Calu3 (cell line): ENCODE data around the gene DRAP1. TPM values are rescaled to one million over a fixed set of nuclear protein-coding genes. Genes with fewer than 3 reads are reported as not detected.

Experiments
- BruUV-seq: library from RNA; stranded (reverse); fragments of 400-500 nt; replicated peaks from 2 replicates; lab custom pipeline; 2021; lab: Mats Ljungman, UMichigan
- CTCF ChIA-PET: fragments of 300-600 bp; sonication (Branson Sonifier 250); formaldehyde crosslinking; loops from one replicate; lab custom pipeline; 2022; ENCODE audit warnings: antibody characterized with exemption; lab: Charles Lee
- DNase-seq: peaks from one replicate; pipeline ENCODE4 v3.0.0; 2022
- H3K27ac Mint-ChIP-seq: one replicate; pipeline ENCODE4 v1.8.0; 2022; ENCODE audit warnings: mixed read lengths; ENCODE audit not compliant: unreplicated experiment
- H3K27me3 Mint-ChIP-seq: one replicate; pipeline ENCODE4 v1.8.0; 2022; ENCODE audit warnings: mixed read lengths; ENCODE audit not compliant: unreplicated experiment
- H3K36me3 Mint-ChIP-seq: one replicate; pipeline ENCODE4 v1.8.0; 2022; ENCODE audit warnings: mild to moderate bottlenecking, moderate library complexity, mixed read lengths; ENCODE audit not compliant: insufficient read depth, unreplicated experiment
- H3K4me1 Mint-ChIP-seq: one replicate; pipeline ENCODE4 v1.8.0; 2022; ENCODE audit warnings: mild to moderate bottlenecking, low read depth, mixed read lengths; ENCODE audit not compliant: unreplicated experiment
- H3K4me3 Mint-ChIP-seq: one replicate; pipeline ENCODE4 v1.8.0; 2022; ENCODE audit warnings: mild to moderate bottlenecking, low read depth, moderate library complexity, mixed read lengths; ENCODE audit not compliant: unreplicated experiment
- H3K9me3 Mint-ChIP-seq: one replicate; pipeline ENCODE4 v1.8.0; 2022; ENCODE audit warnings: low read depth, mixed read lengths; ENCODE audit not compliant: unreplicated experiment
- intact Hi-C: fragments of 100-400 bp; cut with micrococcal nuclease; formaldehyde crosslinking; loops from one replicate; pipeline ENCODE4 v1.10.0; 2022; ENCODE audit not compliant: unreplicated experiment
- total RNA-seq: library from RNA; stranded (reverse); gene quantifications from 2 replicates; pipeline ENCODE4 v1.2.3, GENCODE V29; 2022
- TF ChIP-seq, protein P1 (sequence below): fragments of 200-600 bp; IDR thresholded peaks from one replicate; pipeline ENCODE4 v1.8.0; 2022; ENCODE audit warnings: antibody characterized with exemption; ENCODE audit not compliant: unreplicated experiment

Gene DRAP1
- total RNA-seq, 1 experiment from 2014 or later, result 114 TPM

GRCh38 chr11:65954771-65955170 lies 35.5 kb downstream of the DRAP1 start:
- CTCF ChIA-PET, result no interaction called here
- no peaks in the 10 kb centered on the region for H3K36me3 Mint-ChIP-seq
- DNase-seq, result no peak
- H3K27me3 Mint-ChIP-seq, result no peaks in the 10 kb centered on the region
- H3K4me1 Mint-ChIP-seq, result no peaks in the 10 kb centered on the region
- H3K27ac Mint-ChIP-seq, result no peak overlapping the region
- H3K4me3 Mint-ChIP-seq, result no peak overlapping the region
- BruUV-seq, result no TSS peak
- TF ChIP-seq, protein P1, sequence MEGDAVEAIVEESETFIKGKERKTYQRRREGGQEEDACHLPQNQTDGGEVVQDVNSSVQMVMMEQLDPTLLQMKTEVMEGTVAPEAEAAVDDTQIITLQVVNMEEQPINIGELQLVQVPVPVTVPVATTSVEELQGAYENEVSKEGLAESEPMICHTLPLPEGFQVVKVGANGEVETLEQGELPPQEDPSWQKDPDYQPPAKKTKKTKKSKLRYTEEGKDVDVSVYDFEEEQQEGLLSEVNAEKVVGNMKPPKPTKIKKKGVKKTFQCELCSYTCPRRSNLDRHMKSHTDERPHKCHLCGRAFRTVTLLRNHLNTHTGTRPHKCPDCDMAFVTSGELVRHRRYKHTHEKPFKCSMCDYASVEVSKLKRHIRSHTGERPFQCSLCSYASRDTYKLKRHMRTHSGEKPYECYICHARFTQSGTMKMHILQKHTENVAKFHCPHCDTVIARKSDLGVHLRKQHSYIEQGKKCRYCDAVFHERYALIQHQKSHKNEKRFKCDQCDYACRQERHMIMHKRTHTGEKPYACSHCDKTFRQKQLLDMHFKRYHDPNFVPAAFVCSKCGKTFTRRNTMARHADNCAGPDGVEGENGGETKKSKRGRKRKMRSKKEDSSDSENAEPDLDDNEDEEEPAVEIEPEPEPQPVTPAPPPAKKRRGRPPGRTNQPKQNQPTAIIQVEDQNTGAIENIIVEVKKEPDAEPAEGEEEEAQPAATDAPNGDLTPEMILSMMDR, result no peak
- intact Hi-C loops, result no loop called here
- H3K9me3 Mint-ChIP-seq, result no peaks in the 10 kb centered on the region

DNA sequence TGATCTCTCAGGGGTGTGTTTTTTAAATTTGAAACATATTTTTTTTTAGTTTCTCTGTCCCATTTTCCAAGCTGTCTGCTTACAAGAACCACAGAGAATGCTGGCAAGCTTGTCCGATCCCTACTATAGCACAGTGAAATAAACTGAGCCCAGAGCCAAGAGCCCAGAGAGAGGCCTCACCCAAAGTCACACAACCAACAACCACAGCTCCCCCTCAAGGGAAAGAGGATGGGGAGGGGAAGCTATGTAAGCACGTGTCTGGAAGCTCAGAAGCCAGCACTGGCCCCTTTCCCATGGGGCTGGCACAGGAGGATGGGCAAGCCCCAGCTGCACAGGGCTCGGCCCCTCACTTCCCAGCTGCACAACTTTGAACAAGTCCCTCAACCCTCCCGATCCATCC lies 39.1 kb downstream of the DRAP1 start:
- Mint-ChIP-seq H3K9me3 (no peaks in the 10 kb centered on the region), H3K27ac (no peak overlapping the region), H3K4me3 (no peak overlapping the region), H3K27me3 (no peaks in the 10 kb centered on the region), H3K4me1 (peaks cover 14% of the 10 kb centered on the region), H3K36me3 (peaks cover 30% of the 10 kb centered on the region)
- TF ChIP-seq, protein P1, result no peak
- no TSS peak for BruUV-seq
- no peak for DNase-seq
- intact Hi-C loops, result no loop called here
- CTCF ChIA-PET, result interaction anchor here (0.7 kb wide), 1 partner anchor 53 kb away, joined by 3 read pairs; no protein-coding TSS in a partner anchor

DNA sequence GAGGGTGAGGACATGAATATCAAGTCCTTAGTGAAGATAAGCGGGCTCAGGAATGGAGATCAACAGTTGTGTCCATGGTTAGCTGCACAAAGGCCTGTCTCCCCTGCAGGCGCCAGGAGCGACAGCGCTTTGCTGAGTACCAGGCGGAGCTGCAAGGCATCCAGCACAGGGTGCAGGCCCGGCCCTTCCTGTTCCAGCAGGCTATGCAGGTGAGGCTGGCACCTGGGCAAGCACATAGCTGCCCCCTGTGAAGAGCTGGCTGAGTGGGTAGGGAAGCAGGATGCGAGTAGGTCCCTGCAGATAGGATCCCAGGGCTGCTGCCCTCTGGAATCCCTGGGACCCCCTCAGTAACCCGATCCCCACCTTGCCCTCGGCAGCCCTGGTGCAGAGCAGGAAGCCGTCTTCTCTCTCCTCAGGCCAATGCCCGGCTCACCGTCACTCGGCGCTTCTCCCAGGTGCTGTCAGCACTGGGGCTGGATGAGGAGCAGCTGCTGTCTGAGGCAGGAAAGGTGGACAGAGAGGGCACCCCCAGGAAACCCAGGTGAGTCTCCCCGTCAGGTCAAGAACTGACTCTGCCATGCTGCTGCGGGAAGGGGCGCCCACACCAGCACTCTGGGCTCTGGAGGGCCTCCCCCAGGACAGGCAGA lies 39.7 kb downstream of the DRAP1 start:
- no peak overlapping the region for H3K4me3 Mint-ChIP-seq

GRCh38 chr11:65960824-65961266 lies 41.6 kb downstream of the DRAP1 start:
- intact Hi-C loops, result no loop called here
- TF ChIP-seq, protein P1, result no peak
- Mint-ChIP-seq H3K4me3 (peak overlapping the region; percentile 85), H3K9me3 (no peaks in the 10 kb centered on the region), H3K4me1 (peaks cover 17% of the 10 kb centered on the region), H3K27me3 (no peaks in the 10 kb centered on the region), H3K27ac (peak overlapping the region; percentile 91), H3K36me3 (peaks cover 46% of the 10 kb centered on the region)
- no TSS peak for BruUV-seq
- no peak for DNase-seq
- CTCF ChIA-PET, result interaction anchor here (0.6 kb wide), 1 partner anchor 78 kb away, joined by 4 read pairs; no protein-coding TSS in a partner anchor

More for the DNA sequence above, 39.7 kb downstream of the DRAP1 start:
- TF ChIP-seq, protein P1, result no peak
- Mint-ChIP-seq H3K27ac (no peak overlapping the region), H3K4me1 (peaks cover 17% of the 10 kb centered on the region), H3K27me3 (no peaks in the 10 kb centered on the region), H3K36me3 (peaks cover 33% of the 10 kb centered on the region), H3K9me3 (no peaks in the 10 kb centered on the region)
- intact Hi-C loops, result no loop called here
- no peak for DNase-seq
- no TSS peak for BruUV-seq
- CTCF ChIA-PET, result interaction anchor here (0.7 kb wide), 1 partner anchor 52 kb away, joined by 3 read pairs; no protein-coding TSS in a partner anchor
